H1 (cell line): ENCODE measurements around the gene MED12L. TPM values are rescaled to one million over a fixed set of nuclear protein-coding genes. Genes with fewer than 3 reads are reported as not detected.

Source experiments
- CTCF ChIA-PET: fragments of 300-600 bp; sonication (Branson Sonifier 250); formaldehyde crosslinking; loops from one replicate; lab custom pipeline; 2021; ENCODE audit not compliant: partially characterized antibody; lab: Charles Lee
- POLR2A ChIA-PET: fragments of 300-600 bp; sonication (Branson Sonifier 250); formaldehyde crosslinking; loops from one replicate; lab custom pipeline; 2021; ENCODE audit warnings: inconsistent platforms; ENCODE audit not compliant: partially characterized antibody; lab: Charles Lee
- DNase-seq, 2 experiments: peaks; one replicate each; pipeline versions ENCODE4 v3.0.0 to v3.0.0-alpha.2; 2010 to 2022; ENCODE audit warnings: low spot score in 2 of 2, low read depth in 1 of 2, mixed read lengths in 1 of 2
- FAIRE-seq: peaks from 2 replicates; lab custom pipeline; 2011; peaks lifted over from hg19 to GRCh38; lab: Jason Lieb, UNC
- H2AFZ ChIP-seq: 2 replicates; pipeline ENCODE4 v1.8.1; 2012; ENCODE audit warnings: low read length, inconsistent platforms
- H2AK5ac ChIP-seq: 2 replicates; pipeline ENCODE4 v1.6.1; 2013; ENCODE audit warnings: low read depth, low read length
- H2BK120ac ChIP-seq: replicated peaks from 2 replicates; pipeline ENCODE3; 2013; ENCODE audit warnings: low read depth, low read length, inconsistent platforms
- H2BK12ac ChIP-seq: 2 replicates; pipeline ENCODE4 v1.6.1; 2013; ENCODE audit warnings: low read depth, low read length
- H2BK15ac ChIP-seq: 2 replicates; pipeline ENCODE4 v1.6.1; 2013; ENCODE audit warnings: low read length
- H2BK20ac ChIP-seq: 2 replicates; pipeline ENCODE4 v1.6.1; 2013; ENCODE audit warnings: low read length
- H2BK5ac ChIP-seq: 2 replicates; pipeline ENCODE4 v1.6.1; 2013; ENCODE audit warnings: low read depth, low read length
- H3K14ac ChIP-seq: 2 replicates; pipeline ENCODE4 v1.6.1; 2013; ENCODE audit warnings: inconsistent platforms; ENCODE audit not compliant: insufficient read length
- H3K18ac ChIP-seq: 2 replicates; pipeline ENCODE4 v1.6.1; 2013; ENCODE audit warnings: low read length; ENCODE audit errors: extremely low read depth
- H3K23ac ChIP-seq: 2 replicates; pipeline ENCODE4 v1.6.1; 2013; ENCODE audit warnings: inconsistent platforms; ENCODE audit not compliant: insufficient read length
- H3K23me2 ChIP-seq: 2 replicates; pipeline ENCODE4 v1.6.1; 2013; ENCODE audit warnings: low read depth, low read length
- H3K27ac ChIP-seq: 2 replicates; pipeline ENCODE4 v1.6.1; 2011; ENCODE audit warnings: low read depth, low read length, inconsistent platforms
- H3K27me3 ChIP-seq, 4 experiments: replicated peaks in 1 of 4; 1 replicate in 1 of 4; 2 replicates in 3 of 4; pipeline versions ENCODE4 v1.6.1 to v1.8.1; 2011 to 2013; ENCODE audit warnings: low read length in 3 of 4, mild to moderate bottlenecking in 3 of 4, inconsistent platforms in 2 of 4, mixed read lengths in 2 of 4, moderate library complexity in 1 of 4; ENCODE audit not compliant: control insufficient read depth in 3 of 4, insufficient read depth in 3 of 4; ENCODE audit errors: extremely low read depth in 1 of 4
- H3K36me3 ChIP-seq, 4 experiments: 2 replicates each; pipeline versions ENCODE4 v1.6.1 to v1.8.1; 2011 to 2013; ENCODE audit warnings: mild to moderate bottlenecking in 4 of 4, low read length in 3 of 4, moderate library complexity in 2 of 4, control low read depth in 1 of 4, inconsistent platforms in 1 of 4; ENCODE audit not compliant: insufficient read depth in 4 of 4, control insufficient read depth in 2 of 4
- H3K4ac ChIP-seq: replicated peaks from 2 replicates; pipeline ENCODE3; 2013; ENCODE audit warnings: low read length, low read depth, mixed read lengths, inconsistent platforms; ENCODE audit not compliant: insufficient read length
- H3K4me1 ChIP-seq, 4 experiments: replicated peaks in 1 of 4; 1 replicate in 1 of 4; 2 replicates in 3 of 4; pipeline versions ENCODE4 v1.6.1 to v1.8.1; 2011 to 2013; ENCODE audit warnings: low read length in 3 of 4, inconsistent platforms in 2 of 4, mixed read lengths in 1 of 4; ENCODE audit not compliant: insufficient read depth in 4 of 4, control insufficient read depth in 3 of 4
- H3K4me2 ChIP-seq, 2 experiments: 2 replicates each; pipeline versions ENCODE4 v1.6.1 to v1.8.1; 2011 to 2013; ENCODE audit warnings: low read depth in 2 of 2, low read length in 2 of 2, control low read depth in 1 of 2, inconsistent platforms in 1 of 2, mild to moderate bottlenecking in 1 of 2; ENCODE audit not compliant: insufficient read depth in 1 of 2
- H3K4me3 ChIP-seq, 4 experiments: fragments of 200-600, 300-600 bp in 1 of 4; sonication (generic), shearing (Covaris generic), sonication (Bioruptor Twin) in 1 of 4; 2 replicates each; pipeline versions ENCODE4 v1.5.1 to v1.8.1; 2011 to 2016; ENCODE audit warnings: low read length in 4 of 4, low read depth in 3 of 4, control low read depth in 2 of 4, inconsistent platforms in 2 of 4, mild to moderate bottlenecking in 2 of 4, mixed read lengths in 1 of 4, moderate library complexity in 1 of 4; ENCODE audit not compliant: insufficient read depth in 2 of 4; ENCODE audit errors: extremely low read depth in 1 of 4
- H3K56ac ChIP-seq: replicated peaks from 2 replicates; pipeline ENCODE3; 2013; ENCODE audit warnings: low read depth, mild to moderate bottlenecking, mixed read lengths, low read length, inconsistent platforms; ENCODE audit not compliant: insufficient read length
- H3K79me1 ChIP-seq: 2 replicates; pipeline ENCODE4 v1.6.1; 2013; ENCODE audit warnings: low read depth, low read length, control low read depth
- H3K79me2 ChIP-seq, 2 experiments: 2 replicates each; pipeline versions ENCODE4 v1.6.1 to v1.8.1; 2012 to 2013; ENCODE audit warnings: low read length in 2 of 2, mild to moderate bottlenecking in 2 of 2, inconsistent platforms in 1 of 2; ENCODE audit not compliant: insufficient read depth in 2 of 2, control insufficient read depth in 1 of 2
- H3K9ac ChIP-seq, 4 experiments: replicated peaks in 1 of 4; 1 replicate in 1 of 4; 2 replicates in 3 of 4; pipeline versions ENCODE4 v1.6.1 to v1.8.1; 2011 to 2013; ENCODE audit warnings: low read depth in 3 of 4, low read length in 3 of 4, control low read depth in 2 of 4, mild to moderate bottlenecking in 2 of 4, moderate library complexity in 2 of 4, inconsistent platforms in 1 of 4; ENCODE audit errors: extremely low read depth in 1 of 4
- H3K9me3 ChIP-seq, 2 experiments: 2 replicates each; pipeline versions ENCODE4 v1.6.1 to v1.8.1; 2012 to 2013; ENCODE audit warnings: mild to moderate bottlenecking in 2 of 2, moderate library complexity in 2 of 2, control low read depth in 1 of 2, inconsistent platforms in 1 of 2, low read depth in 1 of 2, low read length in 1 of 2, mixed read lengths in 1 of 2; ENCODE audit not compliant: insufficient read depth in 2 of 2
- H4K20me1 ChIP-seq, 2 experiments: replicated peaks in 1 of 2; 2 replicates each; pipeline versions ENCODE3 to v1.8.1; 2011 to 2013; ENCODE audit warnings: inconsistent platforms in 2 of 2, low read length in 2 of 2, mild to moderate bottlenecking in 1 of 2; ENCODE audit not compliant: insufficient read depth in 2 of 2, control insufficient read depth in 1 of 2
- H4K5ac ChIP-seq: 2 replicates; pipeline ENCODE4 v1.6.1; 2013; ENCODE audit warnings: low read length, low read depth, mixed read lengths, inconsistent platforms; ENCODE audit not compliant: insufficient read length
- H4K8ac ChIP-seq: 2 replicates; pipeline ENCODE4 v1.8.0; 2013; ENCODE audit warnings: mild to moderate bottlenecking, moderate library complexity, low read length, inconsistent platforms; ENCODE audit not compliant: insufficient read depth; ENCODE audit errors: extremely low read depth
- H4K91ac ChIP-seq: replicated peaks from 2 replicates; pipeline ENCODE3; 2013; ENCODE audit warnings: low read length, mixed read lengths, inconsistent platforms; ENCODE audit not compliant: insufficient read length
- CBX8 ChIP-seq: fragments of 300-800, 300-1000 bp; sonication (generic); IDR thresholded peaks from 2 replicates; pipeline ENCODE4 v1.7.1; 2016; ENCODE audit warnings: low read depth, low read length, borderline replicate concordance
- CHD1 ChIP-seq: IDR thresholded peaks from 2 replicates; pipeline ENCODE4 v1.6.1; 2012; ENCODE audit warnings: low read depth, low read length, improper control_type of control experiment
- CREB1 ChIP-seq: IDR thresholded peaks from 2 replicates; pipeline ENCODE4 v1.6.1; 2012; ENCODE audit warnings: inconsistent platforms
- HDAC2 ChIP-seq, 2 experiments: fragments of 300-600 bp in 1 of 2; sonication (generic) in 1 of 2; IDR thresholded peaks; 2 replicates each; pipeline ENCODE4 v1.6.1; 2011 to 2012; ENCODE audit warnings: low read depth in 2 of 2, low read length in 2 of 2, mild to moderate bottlenecking in 2 of 2, moderate library complexity in 2 of 2, borderline replicate concordance in 1 of 2, inconsistent platforms in 1 of 2
- HDAC6 ChIP-seq: IDR thresholded peaks from one replicate; pipeline ENCODE4 v1.7.1; 2012; ENCODE audit warnings: low read depth, mild to moderate bottlenecking, inconsistent platforms, low read length, moderate library complexity
- KDM4A ChIP-seq: IDR thresholded peaks from one replicate; pipeline ENCODE4 v1.7.1; 2012; ENCODE audit warnings: low read depth, mild to moderate bottlenecking, moderate library complexity, low read length, inconsistent platforms; ENCODE audit not compliant: severe bottlenecking
- POLR2A ChIP-seq, 2 experiments: IDR thresholded peaks; 1 replicate in 1 of 2; 2 replicates in 1 of 2; pipeline ENCODE4 v1.6.1; 2011; ENCODE audit warnings: low read depth in 2 of 2, low read length in 2 of 2, mild to moderate bottlenecking in 2 of 2; ENCODE audit errors: control extremely low read depth in 1 of 2
- POLR2AphosphoS5 ChIP-seq: IDR thresholded peaks from 2 replicates; pipeline ENCODE4 v1.6.1; 2011; ENCODE audit warnings: low read depth, low read length
- POU5F1 ChIP-seq: IDR thresholded peaks from 2 replicates; pipeline ENCODE4 v1.6.1; 2011; ENCODE audit warnings: low read depth, mild to moderate bottlenecking, low read length, moderate library complexity
- RFX5 ChIP-seq: IDR thresholded peaks from 2 replicates; pipeline ENCODE4 v1.6.1; 2011; ENCODE audit warnings: low read depth, low read length, improper control_type of control experiment, borderline replicate concordance
- TBP ChIP-seq: IDR thresholded peaks from 2 replicates; pipeline ENCODE4 v1.6.1; 2011; ENCODE audit warnings: low read depth, low read length, improper control_type of control experiment
- USF2 ChIP-seq: IDR thresholded peaks from 2 replicates; pipeline ENCODE4 v1.6.1; 2011; ENCODE audit warnings: low read length, improper control_type of control experiment
- WGBS, 2 experiments: shearing (Covaris generic) in 1 of 2; methylation state at CpG; one replicate each; pipeline versions ENCODE4 v1.1.6 to v1.1.7; 2013 to 2015; ENCODE audit warnings: low lambda C conversion rate in 2 of 2, mixed read lengths in 2 of 2, inconsistent platforms in 1 of 2, low coverage in 1 of 2, missing lambda C conversion rate in 1 of 2; ENCODE audit not compliant: insufficient replicate concordance in 2 of 2, insufficient coverage in 1 of 2, insufficient read length in 1 of 2; ENCODE audit errors: extremely low coverage in 1 of 2, missing lambda C conversion rate in 1 of 2; 5-methylcytosine and 5-hydroxymethylcytosine counted together
- polyA plus RNA-seq, 7 experiments: library from polyadenylated mRNA; depleted of rRNA in 3 of 7; stranded (reverse) in 5 of 7; unstranded in 2 of 7; fragments of >200 nt in 5 of 7; fragments of 200-250 nt in 2 of 7; gene quantifications; 1 replicate in 5 of 7; 2 replicates in 1 of 7; 4 replicates in 1 of 7; pipeline versions ENCODE4 v1.2.1 to v1.2.3, GENCODE V29; 2011 to 2013; ENCODE audit warnings: missing spikeins in 2 of 7, mixed read lengths in 2 of 7
- total RNA-seq: library from RNA; stranded (reverse); fragmentation: NEBNext Ultra II Directional; extraction: Animal tissue kit (Norgen Biotek cat#: 25700); gene quantifications from 2 replicates; pipeline ENCODE4 v1.2.1, GENCODE V29; 2021

Gene MED12L
- total and polyA plus RNA-seq, 2 of the 8 experiments (the other 6 are each of a cell fraction or from before 2014, with no cell fraction given): 3.6 to 26.2 TPM

- 94% methylated on average over 5 of the region's 5 CpGs; no CpG with 5 or more reads in 1 of the 2 experiments for WGBS, 2 experiments
- H3K23ac ChIP-seq: no peak overlapping the region
- TF ChIP-seq USF2 (no peak), RFX5 (no peak), POLR2AphosphoS5 (no peak), CHD1 (no peak), TBP (no peak), KDM4A (no peak), HDAC6 (no peak), CREB1 (no peak), POLR2A (IDR thresholded peaks at IDR 0.05; ENCODE audit: control extremely low read depth in 1 of 2, low read depth in 2 of 2, low read length in 2 of 2) (no peak), HDAC2 (IDR thresholded peaks at IDR 0.05; ENCODE audit: borderline replicate concordance in 1 of 2, low read depth in 2 of 2, low read length in 2 of 2) (no peak), CBX8 (no peak), POU5F1 (no peak)
Observed at GRCh38 chr3:151445273-151446001, 360.0 kb downstream of the MED12L start.

More at GRCh38 chr3:151445273-151446001, 360.0 kb downstream of the MED12L start:
- no peaks in the 10 kb centered on the region for H3K79me2 ChIP-seq
- no peak overlapping the region for H2BK20ac ChIP-seq
- H3K4me1 ChIP-seq: no peaks in the 10 kb centered on the region
- H3K27ac ChIP-seq: no peak overlapping the region
- H2BK120ac ChIP-seq: no peak overlapping the region
- CTCF ChIA-PET: no interaction called here
- no peaks in the 10 kb centered on the region for H3K36me3 ChIP-seq
- no peak overlapping the region for H2BK15ac ChIP-seq
- H3K14ac ChIP-seq: no peak overlapping the region
- FAIRE-seq (no peak), DNase-seq (no peak)
- H4K8ac ChIP-seq: no peak overlapping the region
- no peaks in the 10 kb centered on the region for H3K27me3 ChIP-seq
- H3K56ac ChIP-seq: no peak overlapping the region
- no peak overlapping the region for H2AFZ ChIP-seq
- H3K18ac ChIP-seq: no peak overlapping the region
- H3K79me1 ChIP-seq: no peaks in the 10 kb centered on the region
- H4K5ac ChIP-seq: no peak overlapping the region
- no peaks in the 10 kb centered on the region for H4K20me1 ChIP-seq
- POLR2A ChIA-PET: no interaction called here
- H2BK5ac ChIP-seq: no peak overlapping the region
- H2BK12ac ChIP-seq: no peak overlapping the region
- no peak overlapping the region for H3K4me3 ChIP-seq
- H3K23me2 ChIP-seq: no peaks in the 10 kb centered on the region
- no peak overlapping the region for H3K9ac ChIP-seq
- no peak overlapping the region for H2AK5ac ChIP-seq
- H3K4ac ChIP-seq: no peak overlapping the region
- H3K9me3 ChIP-seq: no peaks in the 10 kb centered on the region
- no peak overlapping the region for H4K91ac ChIP-seq
- no peak overlapping the region for H3K4me2 ChIP-seq
